Right ventricle myocardium superior (tissue), 1 donor: ENCODE data around the gene OR1N1. TPM values are rescaled to one million over a fixed set of nuclear protein-coding genes. Genes with fewer than 3 reads are reported as not detected.
"Not testable (repeated sequence)": the region's sequence is repeated elsewhere in the genome, so short reads cannot be mapped to it uniquely, and the experiment has no call there.

Experiments
- ATAC-seq: fragments of 200-7000 bp; cut with Tn5 transposase; one replicate; pipeline ENCODE4 v1.9.1; 2020; ENCODE audit warnings: mild to moderate bottlenecking; ENCODE audit not compliant: poor library complexity
- DNase-seq: peaks from one replicate; pipeline ENCODE4 v3.0.0-alpha.2; 2020
- intact Hi-C: fragments of 100-400 bp; cut with DNase I; formaldehyde crosslinking; loops from one replicate; pipeline ENCODE4 v1.11.2; 2022
- long read RNA-seq: library from polyadenylated mRNA; unstranded; transcript quantifications from one replicate; pipeline ENCODE4 v2.0.0, GENCODE V29; 2021
- total RNA-seq: library from RNA; stranded (reverse); fragmentation: NEBNext Ultra II Directional; extraction: Animal tissue kit (Norgen Biotek cat#: 25700); gene quantifications from one replicate; pipeline ENCODE4 v1.2.1, GENCODE V29; 2021
- donor health status: DM: no; HTN: yes; CAD: no; lungs with severe emphysema.

The OR1N1 gene, protein sequence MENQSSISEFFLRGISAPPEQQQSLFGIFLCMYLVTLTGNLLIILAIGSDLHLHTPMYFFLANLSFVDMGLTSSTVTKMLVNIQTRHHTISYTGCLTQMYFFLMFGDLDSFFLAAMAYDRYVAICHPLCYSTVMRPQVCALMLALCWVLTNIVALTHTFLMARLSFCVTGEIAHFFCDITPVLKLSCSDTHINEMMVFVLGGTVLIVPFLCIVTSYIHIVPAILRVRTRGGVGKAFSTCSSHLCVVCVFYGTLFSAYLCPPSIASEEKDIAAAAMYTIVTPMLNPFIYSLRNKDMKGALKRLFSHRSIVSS
- not detected for total RNA-seq
- long read RNA-seq = 0 reads

DNA sequence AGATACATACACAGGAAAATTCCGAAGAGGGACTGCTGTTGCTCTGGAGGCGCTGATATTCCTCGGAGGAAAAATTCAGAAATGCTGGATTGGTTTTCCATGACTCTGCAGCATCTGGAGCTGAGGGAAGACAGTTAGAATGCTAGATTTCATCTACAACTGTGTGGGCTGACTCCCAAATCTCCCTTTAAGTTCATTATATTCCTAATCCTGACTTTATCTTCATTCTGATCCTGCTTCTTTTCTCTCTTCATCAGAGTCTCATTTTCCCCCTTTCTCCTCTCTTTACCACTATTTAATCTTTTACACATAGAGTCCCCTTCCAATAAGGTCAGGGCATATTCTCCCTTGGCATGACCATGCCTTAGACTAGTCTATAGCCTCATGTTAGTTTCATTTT lies at the start of gene OR1N1:
TSS of gene OR1N1 (minus strand) at position 101 of the 400 bp plus-strand sequence. CDS start at position 101, 0 bp downstream.
- DNase-seq = no peak
- no peak for ATAC-seq
- intact Hi-C loops = no loop called here

DNA sequence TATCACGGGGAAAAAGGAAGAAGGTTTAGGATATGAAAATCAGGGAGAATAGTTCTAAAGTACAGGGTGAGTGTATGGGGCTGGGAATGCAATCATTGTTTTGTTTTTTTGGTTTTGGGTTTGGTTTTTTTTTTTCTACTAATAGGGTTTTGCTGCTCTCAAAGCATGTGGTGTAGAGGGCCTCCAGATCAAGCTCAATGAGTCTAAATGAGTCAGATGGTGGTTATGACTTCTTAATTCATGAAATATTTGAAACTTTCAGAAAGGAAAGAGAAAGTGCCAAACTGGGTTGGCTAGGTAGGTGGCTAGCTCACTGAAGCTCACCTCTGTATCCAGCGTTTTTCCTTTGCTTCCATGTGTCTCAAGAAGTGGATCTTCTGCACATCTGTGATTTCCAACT lies 45.4 kb upstream of the OR1N1 start:
- ATAC-seq (no peak), DNase-seq (no peak)
- intact Hi-C loops = no loop called here

DNA sequence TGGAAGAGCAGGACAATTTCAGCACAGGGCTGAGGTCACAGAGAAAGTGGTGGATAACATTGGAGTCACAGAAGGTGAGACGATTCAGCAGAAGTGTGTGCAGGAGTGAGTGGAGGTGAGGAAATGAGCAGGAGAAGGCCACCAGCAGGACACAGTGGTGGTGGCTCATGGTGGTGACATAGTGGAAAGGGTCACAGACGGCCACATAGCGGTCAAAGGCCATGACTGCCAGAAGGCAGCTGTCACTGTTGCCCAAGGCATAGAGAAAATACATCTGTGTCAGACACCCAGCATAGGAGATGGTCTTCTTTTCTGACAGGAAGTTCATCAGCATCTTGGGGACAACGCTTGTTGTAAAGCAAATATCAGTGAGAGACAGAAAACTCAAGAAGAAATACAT lies 40.8 kb upstream of the OR1N1 start:
- intact Hi-C loops = no loop called here
- DNase-seq (no peak), ATAC-seq (no peak)

DNA sequence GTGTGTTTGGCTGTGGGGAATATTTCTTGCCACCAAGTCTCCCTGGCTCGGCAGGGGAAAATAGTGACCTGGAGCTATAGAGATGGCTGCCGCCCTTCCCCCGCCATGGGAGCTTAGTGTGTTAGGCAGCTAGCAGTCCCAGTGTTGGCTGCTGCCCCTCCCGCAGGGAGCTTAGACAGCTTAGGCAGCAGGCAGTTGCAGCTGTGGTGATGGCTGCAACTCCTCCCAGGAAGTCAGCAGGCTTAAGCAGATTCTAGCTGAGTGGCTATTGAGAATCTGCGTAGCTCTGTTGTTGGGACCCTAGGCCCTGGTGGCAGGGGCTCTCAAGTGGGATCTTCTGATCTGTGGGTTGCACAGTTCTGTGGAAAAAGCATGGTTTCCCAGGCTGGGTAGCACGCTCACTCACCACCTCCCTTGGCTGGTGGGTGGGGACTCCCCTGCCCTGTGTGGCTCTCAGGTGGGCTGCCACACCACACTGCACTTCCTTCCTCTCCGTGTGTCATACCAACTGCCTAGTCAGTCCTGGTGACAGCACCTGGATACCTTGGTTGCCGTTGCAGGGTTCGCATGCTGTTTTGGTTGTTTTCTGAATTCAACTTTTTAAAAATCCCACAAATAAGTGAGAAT lies 35.2 kb upstream of the OR1N1 start:
- intact Hi-C loops = no loop called here

DNA sequence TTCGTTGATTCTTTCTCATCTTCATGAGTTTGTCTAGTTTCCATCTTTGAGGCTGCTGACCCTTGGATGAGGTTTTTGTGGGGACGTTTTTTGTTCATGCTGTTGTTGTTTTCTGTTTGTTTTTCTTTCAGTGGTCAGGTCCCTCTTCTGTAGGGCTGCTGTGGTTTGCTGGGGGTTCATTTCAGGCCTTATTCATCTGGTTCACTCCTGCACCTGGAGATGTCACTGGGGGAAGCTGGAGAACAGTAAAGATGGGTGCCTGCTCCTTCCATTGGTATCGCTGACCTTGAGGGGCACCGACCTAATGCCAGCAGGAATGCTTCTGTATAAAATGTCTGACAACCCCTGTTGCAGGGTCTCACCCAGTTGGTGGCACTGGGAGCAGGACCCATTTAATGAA lies 34.4 kb upstream of the OR1N1 start:
- intact Hi-C loops = no loop called here
- ATAC-seq = no peak
- no peak for DNase-seq

More for the DNA sequence above, 35.2 kb upstream of the OR1N1 start:
- no peak for DNase-seq
- ATAC-seq = no peak

DNA sequence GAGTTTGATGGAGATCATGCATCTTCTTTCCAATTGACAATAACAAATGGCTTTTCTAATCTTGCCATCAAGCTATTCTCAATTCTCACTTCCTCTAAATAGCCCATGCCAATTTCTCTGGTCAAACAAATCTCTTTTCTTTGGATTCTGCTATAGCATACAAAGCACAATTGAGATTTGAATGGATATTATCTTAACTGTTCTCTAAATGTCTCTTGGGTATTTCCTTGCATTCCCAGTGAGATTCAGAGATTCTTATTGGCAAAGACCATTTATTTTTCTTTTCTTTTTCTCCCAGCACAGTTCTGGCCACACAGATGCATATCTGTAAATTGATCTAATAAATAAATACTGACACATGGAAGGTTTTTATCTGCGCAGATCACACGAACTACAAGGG lies 25.7 kb upstream of the OR1N1 start, which contains the start of gene OR1N2:
TSS of gene OR1N2 (plus strand) at position 301 of the 400 bp plus-strand sequence. CDS start 100 bp downstream, outside the sequence.
- intact Hi-C loops = no loop called here
- no peak for DNase-seq
- ATAC-seq = no peak

DNA sequence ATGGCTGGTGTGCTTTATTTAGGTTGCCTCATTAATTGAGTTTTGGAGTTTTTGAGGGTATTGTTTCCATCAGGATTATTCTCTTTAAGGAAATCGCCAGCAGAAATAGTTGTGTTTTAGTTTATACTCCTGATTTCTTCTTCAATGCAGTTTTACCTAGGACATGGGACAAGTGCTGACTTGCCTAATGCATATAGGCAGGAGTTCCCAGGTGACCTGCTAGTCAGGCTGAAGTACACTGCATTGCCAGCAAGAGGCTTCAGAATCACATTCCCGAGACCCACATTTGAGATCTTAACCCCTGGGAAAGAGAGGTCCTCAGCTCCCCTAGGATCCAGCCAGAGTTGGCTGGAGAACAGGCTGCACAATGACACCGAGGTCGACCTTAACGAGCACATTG lies 24.3 kb upstream of the OR1N1 start:
- intact Hi-C loops = no loop called here
- no peak for ATAC-seq
- DNase-seq = no peak

DNA sequence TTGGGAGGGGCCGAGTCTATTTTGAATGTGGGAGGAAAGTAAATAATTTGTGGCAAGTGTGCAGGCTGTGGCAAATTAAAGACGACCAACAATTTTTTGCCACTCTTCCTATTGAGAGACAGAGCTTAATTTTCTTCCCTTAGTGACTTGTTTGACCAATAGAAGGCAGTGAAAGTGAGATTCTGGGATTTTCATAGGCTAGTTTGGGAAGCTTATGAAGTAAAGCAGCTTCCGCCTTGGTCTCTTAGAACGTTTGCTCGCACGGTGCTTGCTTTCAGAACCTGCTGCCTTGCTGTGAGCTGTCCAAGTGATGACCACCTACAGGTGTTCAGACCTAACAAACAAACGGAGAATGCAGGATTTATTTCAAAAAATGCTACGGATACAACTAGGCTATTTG lies 19.1 kb upstream of the OR1N1 start:
- intact Hi-C loops = no loop called here
- no peak for ATAC-seq
- DNase-seq = no peak

DNA sequence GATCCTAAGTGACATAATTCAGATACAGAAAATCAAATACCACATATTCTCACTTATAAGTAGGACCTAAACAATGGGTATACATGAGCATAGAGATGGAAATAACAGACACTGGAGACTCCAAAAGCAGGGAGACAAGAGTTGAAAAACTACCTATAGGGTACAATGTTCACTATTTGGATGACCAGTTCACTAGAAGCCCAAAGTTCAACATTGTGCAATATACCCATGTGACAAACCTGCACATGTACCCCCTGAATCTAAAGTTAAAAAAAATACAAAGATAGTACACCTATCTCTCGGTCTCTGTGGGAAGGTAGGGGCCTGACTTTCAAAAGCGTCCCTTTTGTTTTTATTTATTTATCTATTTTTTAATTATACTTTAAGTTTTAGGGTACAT lies 11.7 kb upstream of the OR1N1 start:
- intact Hi-C loops = no loop called here
- DNase-seq (no peak), ATAC-seq (no peak)

DNA sequence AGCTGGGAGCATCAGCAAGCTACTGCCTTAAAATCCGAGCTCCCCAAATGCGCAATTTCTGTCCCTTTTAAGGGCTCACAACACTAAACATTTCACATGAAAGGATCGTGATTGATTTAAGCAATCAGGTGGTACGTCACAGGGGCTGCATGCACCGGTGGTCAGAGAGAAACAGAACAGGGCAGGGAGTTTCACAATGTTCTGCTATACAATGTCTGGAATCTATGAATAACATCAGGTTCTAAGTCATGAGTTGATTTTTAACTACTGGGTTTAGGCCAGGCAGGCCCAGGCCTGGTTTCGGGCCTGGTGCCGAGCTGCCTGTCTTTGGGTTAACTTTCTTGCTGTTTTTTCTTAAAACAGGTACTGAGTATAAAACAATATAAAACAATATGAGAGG lies 10.0 kb upstream of the OR1N1 start:
- intact Hi-C loops, DNase-seq, ATAC-seq: not testable (repeated sequence)

DNA sequence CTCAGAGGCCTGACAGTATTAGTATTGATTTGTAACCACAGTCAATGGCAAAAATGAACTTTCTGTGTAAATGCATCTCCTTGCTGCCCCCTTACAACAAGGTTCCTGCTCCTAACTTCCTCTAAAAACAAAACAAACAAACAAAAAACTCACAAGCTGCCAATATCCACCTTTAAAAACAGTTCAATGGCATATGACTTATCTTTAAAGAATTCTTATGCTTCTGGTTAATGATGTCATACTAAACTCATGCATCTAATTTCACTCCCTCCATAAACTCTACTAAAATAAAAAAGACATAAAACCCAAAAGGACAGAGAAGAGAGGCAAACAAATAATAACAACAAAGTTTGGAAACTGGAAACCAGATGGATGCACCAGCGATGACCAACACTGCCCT lies 9.0 kb upstream of the OR1N1 start:
- DNase-seq = no peak
- ATAC-seq = no peak
- intact Hi-C loops = no loop called here

DNA sequence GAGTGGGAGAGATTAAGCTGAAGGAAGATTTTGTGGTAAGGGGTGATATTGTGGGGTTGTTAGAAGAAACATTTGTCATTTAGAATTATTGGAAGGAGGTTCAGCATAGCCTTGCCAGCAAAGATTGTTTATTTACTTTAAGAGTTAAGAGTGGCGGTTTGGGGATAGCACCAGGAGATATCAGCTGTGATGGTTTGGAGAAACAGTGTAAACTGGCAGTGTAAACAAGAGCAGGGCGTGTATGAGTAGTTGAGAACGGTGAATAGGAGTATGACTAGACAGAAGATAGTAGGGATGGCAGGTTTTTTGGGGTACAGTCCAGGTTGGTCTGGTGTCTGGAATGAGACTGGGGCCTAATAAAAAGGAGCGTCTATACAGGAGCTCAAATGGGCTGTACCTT lies 4.1 kb upstream of the OR1N1 start:
- intact Hi-C loops, ATAC-seq, DNase-seq: not testable (repeated sequence)

DNA sequence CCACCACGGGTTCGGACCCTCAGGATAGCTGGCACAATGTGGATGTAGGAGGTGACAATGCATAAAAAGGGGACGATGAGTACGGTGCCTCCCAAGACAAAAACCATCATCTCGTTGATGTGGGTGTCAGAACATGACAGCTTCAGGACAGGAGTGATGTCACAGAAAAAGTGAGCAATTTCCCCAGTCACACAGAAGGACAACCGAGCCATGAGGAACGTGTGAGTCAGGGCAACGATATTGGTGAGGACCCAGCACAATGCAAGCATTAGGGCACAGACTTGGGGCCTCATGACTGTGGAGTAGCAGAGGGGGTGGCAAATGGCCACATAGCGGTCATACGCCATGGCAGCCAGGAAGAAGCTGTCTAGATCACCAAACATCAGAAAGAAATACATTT lies 491 bp downstream of the OR1N1 start:
- intact Hi-C loops = no loop called here
- no peak for DNase-seq
- no peak for ATAC-seq

DNA sequence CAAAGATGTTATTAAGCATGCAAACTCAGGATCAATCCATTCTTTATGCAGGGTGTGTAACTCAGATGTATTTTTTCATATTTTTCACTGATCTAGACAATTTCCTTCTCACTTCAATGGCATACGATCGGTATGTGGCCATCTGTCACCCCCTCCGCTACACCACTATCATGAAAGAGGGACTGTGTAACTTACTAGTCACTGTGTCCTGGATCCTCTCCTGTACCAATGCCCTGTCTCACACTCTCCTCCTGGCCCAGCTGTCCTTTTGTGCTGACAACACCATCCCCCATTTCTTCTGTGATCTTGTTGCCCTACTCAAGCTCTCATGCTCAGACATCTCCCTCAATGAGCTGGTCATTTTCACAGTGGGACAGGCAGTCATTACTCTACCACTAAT lies 7.7 kb downstream of the OR1N1 start:
- intact Hi-C loops = no loop called here
- no peak for ATAC-seq

DNA sequence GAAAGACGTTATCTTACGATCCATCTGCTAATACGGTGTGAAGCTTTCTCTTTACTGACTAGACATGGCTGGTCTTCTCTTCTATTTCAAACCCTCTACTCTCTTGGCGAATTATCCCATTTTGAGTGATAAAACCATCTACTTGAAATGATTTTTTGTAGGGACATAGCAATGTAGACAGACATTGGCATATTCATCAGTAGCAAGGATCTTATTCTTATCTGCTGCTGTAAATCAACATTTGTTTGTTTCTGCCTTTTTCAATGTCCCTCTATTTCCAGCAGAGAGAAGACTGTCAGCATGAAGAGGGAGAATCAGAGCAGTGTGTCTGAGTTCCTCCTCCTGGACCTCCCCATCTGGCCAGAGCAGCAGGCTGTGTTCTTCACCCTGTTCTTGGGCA lies 8.3 kb downstream of the OR1N1 start, which contains the start of gene OR1J4:
TSS of gene OR1J4 (plus strand) at position 301 of the 400 bp plus-strand sequence. CDS start at position 301, 0 bp downstream.
- ATAC-seq = no peak
- intact Hi-C loops = no loop called here
- no peak for DNase-seq

More for the DNA sequence above, 7.7 kb downstream of the OR1N1 start:
- DNase-seq = no peak

DNA sequence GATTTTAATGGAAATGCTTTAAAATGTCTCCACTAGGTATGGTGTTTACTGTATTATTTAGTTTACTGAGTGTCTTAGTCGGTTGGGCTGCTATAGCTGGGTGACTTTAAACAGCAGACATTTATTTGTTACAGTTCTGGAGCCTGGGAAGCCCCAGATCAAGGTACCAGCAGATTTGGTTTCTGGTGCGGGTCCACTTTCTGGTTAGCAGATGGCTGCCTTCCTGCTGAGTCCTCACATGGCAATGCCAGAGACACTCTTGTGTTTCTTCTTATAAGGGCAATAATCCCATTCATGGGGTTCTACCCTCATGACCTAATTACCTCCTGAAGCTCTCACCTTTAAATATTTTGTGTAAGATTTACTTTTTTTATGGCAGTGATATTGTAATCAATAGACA lies 8.9 kb downstream of the OR1N1 start:
- no peak for DNase-seq
- no peak for ATAC-seq
- intact Hi-C loops = no loop called here

DNA sequence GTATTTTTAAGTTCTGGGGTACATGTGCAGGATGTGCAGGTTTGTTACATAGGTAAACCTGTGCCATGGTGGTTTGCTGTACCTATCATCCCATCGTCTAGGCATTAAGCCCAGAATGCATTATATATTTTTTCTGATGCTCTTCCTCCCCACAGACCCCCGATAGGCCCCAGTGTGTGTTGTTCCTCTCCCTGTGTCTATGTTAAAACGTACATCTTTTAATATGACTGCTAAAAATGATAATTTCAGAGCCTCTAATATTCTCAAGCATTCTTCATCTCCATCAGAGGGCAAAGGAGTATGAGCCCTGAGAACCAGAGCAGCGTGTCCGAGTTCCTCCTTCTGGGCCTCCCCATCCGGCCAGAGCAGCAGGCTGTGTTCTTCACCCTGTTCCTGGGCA lies 16.6 kb downstream of the OR1N1 start, which contains the start of gene OR1J2:
TSS of gene OR1J2 (plus strand) at position 301 of the 400 bp plus-strand sequence. CDS start at position 301, 0 bp downstream.
- no peak for ATAC-seq
- intact Hi-C loops = no loop called here

DNA sequence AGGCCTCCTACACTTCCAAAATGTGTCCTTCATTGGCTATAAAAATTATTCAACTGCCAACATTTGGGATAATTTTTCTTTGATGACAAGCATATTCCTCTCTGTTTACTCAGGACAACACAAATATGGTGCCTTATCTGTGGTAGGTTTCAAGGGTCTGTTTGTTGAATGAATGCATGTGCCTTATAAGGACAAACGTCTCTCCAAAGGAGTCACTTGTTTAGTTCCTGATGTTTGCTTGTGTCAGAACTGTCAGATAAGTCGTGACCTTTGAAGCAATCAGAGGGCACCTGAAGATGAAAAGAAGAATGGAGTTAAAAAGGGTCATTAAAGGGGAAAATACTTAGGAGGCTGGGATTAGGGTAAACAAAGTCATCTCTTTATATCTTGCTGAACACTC lies 20.1 kb downstream of the OR1N1 start:
- no peak for ATAC-seq
- intact Hi-C loops = no loop called here
- DNase-seq = no peak

More for the DNA sequence above, 16.6 kb downstream of the OR1N1 start, which contains the start of gene OR1J2:
- no peak for DNase-seq

DNA sequence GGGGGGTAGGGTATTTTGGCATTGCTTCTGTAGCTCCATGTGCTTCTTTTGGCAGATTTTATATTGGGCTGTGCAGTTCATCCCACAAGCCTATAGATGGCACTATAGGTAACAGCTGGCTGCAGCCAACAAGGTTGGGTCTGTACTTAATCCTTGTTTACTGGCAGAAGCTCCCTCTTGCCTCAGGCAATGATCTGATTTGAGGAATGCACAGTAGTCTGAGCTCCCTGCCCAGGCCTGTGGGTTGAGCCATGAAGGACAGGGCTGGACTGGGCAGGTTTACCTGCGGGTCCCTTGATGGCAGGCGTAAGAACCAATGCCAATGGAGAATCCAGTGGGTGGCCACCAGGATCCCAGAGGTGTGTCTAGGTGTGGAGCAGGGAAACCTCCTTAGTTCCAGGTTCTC lies 28.2 kb downstream of the OR1N1 start:
- no peak for DNase-seq
- intact Hi-C loops = no loop called here

DNA sequence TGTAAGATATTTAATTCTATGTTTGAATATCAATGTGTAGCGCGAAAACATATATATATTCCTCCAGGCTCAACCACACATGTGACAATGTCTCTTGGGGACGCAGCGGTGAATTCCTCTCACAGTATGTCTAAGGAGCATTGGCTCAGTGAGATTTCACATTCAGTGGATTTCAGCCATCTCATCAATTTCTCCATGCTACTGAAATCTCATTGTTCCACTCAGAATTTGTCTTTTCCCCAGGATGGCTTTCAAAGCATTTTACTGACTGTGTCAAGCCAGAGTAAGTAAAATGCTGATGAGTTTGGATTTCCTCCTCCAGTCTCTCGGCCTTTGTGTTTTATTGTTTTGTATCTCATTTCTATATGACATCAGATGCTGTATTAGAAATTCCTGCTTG lies 48.0 kb downstream of the OR1N1 start:
- intact Hi-C loops = no loop called here
- DNase-seq = no peak
- ATAC-seq = no peak

More for the DNA sequence above, 28.2 kb downstream of the OR1N1 start:
- no peak for ATAC-seq
